GM21423 (cell line): ENCODE data around the gene STAT1.
"Not testable (repeated sequence)": the region's sequence is repeated elsewhere in the genome, so short reads cannot be mapped to it uniquely, and the experiment has no call there.

Source experiments
- ATAC-seq: cut with Tn5 transposase; IDR thresholded peaks from one replicate; pipeline ENCODE4 v1.9.1; 2021; ENCODE audit warnings: mild to moderate bottlenecking, moderate library complexity; ENCODE audit not compliant: unreplicated experiment

Gene STAT1

DNA sequence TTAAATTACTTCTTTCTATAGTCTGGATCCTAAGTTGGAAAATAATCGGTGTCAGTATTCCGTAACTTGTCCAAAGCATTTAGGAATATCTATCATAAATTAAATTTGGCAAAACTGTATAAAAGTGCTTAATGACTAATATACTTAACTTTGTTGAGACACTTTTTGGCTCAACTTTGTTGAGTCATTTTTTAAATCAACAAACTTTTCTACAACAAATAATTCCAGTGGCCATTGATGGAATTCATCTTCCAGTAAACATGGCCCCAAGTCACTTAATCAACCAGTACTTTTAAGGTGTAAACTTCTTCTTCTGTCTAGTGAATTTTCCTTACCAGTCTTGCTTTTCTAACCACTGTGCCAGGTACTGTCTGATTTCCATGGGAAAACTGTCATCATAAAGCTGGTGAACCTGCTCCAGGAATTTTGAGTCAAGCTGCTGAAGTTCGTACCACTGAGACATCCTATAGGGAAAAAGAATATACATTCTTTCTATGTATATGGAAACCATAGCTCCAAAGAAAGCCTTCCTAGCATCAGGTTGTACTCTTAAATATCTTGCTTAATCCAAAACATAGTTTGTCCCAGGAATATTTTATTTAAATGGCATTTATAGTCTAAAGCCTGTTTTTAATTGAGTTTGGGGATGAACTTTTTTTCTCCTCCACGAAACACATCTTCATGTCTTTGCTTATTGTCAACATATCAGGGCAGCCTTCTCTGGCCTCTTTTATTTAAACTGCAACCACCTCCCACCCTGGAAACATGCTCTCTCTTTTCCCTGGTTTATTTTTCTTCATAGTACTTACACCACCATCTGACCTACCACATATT lies 4.2 kb downstream of the STAT1 start:
- ATAC-seq = no peak

DNA sequence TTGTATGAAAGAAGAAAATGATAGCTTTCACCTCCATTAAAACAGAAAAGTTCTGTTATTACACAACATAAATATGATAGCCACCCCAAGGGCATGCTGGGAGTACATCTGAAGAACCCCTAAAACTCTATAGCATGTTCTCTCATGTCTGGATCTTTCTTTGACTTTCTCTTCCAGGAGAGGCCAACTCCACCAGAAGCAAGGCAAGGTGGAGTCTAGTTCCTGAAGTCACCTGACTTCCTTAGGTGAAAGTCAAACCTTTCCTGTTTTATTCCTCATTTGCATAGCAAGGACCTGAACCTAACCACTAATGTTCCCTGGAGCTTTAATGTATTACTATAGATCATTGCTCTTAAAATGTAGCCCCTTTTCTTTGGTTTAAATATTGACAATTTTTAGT lies 5.7 kb downstream of the STAT1 start:
- no peak for ATAC-seq

DNA sequence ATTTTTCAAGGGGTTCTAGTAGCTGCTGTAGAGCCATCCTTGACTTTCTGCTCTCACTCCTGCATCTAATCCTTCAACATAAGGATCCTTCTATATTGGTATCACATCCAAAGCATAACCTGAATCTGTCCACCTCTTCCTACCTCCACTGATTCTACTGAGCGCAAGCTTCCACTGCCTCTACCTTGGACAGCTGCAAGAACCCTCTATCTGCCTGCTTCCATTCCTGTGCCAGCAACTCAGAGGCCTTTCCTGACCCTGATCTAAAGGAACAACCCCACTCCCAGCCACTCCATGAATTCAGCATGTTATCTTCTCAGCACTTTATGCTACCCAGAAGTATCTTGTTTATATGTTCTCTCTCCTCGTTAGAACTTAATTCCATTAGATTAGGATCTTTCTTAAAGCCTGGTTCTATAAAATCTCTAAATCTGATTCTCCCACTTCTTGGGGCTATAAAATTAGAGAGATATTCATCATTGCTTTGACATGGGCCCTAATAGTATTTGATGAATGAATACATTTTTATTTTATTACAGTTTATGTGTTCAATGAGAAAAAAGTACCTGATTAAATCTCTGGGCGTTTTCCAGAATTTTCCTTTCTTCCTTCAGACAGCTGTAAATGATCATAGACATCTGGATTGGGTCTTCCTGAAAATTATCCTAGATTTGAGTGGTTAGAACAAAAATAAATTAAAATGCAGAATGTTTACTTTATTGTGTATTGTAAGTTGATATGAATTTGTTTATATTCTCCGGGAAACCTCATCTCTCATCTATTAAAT lies 6.8 kb downstream of the STAT1 start:
- no peak for ATAC-seq

DNA sequence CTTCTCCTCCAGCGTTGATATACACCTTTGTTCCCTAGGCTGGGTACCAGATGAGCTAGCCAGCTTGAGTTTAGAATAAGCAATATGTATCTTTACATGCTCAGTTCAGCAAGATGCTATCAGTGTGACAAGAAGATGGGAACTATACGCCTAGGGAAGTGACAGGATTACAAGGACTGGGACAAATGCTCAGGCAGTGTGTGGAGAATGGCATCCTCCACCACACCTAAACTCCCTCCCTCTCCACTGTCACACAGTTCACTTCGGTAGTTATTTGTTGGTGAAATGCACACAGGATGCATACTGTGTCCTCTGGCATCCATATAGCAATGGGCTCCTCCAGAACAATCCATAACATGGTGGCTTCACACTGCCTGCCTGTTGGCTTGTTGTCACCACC lies 7.7 kb downstream of the STAT1 start:
- ATAC-seq = no peak

DNA sequence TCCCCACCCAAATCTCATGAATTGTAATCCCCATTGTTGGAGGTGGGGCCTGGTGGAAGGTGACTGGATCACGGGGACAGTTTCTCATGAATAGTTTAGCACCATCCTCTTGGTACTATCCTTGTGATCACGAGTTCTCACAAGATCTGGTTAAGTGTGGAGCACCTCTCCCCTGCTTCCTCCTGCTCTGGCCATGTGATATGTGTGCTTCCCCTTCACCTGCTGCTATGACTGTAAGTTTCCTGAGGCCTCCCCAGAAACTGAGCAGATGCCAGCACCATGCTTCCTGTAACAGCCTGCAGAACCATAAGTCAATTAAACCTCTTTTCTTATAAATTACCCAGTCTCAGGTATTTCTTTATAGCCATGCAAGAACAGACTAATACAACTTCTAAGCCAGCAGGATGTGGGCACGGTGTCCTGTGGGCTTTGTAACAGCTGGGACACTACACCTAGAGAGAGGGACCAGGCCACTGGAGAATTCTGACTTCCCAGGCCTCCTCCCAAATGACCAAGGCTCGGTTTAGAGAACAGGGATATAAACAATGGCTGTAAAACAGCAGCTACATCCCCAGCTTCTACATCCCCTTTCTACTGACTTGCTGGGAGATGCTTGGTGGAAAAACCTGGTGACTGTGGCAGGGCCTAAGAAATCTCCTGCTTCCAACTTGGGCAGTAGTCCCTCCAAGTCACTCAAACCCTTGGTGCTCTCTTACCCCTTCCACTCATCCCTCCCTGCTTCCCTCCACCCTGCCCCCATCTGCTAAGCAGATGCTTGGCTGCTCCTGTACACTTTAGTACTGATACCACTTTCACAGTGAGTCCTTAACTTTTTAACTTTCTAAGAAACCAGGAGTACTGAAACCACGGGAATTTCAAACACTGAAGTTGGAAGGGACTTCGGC lies 10.3 kb downstream of the STAT1 start:
- no peak for ATAC-seq

DNA sequence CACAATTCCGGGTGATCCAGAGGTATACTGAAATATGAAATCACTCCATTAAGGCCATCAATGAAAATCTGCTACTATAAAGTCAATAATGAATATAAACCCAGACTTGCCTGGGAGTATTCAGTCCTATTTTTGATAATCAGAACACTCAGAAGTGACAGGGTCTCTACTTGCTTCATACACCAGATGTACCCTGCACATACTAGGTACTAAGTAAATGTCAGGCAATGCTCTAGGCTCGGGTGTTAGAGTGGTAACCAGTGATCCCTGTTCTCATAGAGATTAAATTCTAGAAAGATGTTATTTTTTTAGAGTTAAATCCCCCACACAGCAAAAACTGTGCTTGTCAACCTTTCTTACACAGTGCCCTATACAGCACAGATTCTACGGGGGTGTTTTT lies 12.3 kb downstream of the STAT1 start:
- no peak for ATAC-seq

DNA sequence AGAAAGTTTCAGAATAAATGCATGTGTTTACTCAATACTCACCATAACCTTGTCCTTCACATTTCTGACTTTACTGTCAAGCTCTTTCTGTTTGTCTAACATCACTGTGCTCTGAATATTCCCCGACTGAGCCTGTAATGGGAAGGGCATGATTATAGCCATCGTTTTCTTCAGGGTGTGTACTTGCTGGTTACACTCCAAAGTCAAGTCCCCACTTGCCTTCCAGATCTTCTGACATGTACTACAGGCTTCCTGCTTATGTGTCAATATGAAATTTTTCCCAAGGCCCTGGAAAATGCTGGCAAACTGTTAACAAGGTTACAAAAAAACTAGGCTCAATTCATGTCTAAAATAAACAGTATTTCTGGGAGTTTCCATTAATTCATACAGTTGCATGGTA lies 12.9 kb downstream of the STAT1 start:
- ATAC-seq = no peak

DNA sequence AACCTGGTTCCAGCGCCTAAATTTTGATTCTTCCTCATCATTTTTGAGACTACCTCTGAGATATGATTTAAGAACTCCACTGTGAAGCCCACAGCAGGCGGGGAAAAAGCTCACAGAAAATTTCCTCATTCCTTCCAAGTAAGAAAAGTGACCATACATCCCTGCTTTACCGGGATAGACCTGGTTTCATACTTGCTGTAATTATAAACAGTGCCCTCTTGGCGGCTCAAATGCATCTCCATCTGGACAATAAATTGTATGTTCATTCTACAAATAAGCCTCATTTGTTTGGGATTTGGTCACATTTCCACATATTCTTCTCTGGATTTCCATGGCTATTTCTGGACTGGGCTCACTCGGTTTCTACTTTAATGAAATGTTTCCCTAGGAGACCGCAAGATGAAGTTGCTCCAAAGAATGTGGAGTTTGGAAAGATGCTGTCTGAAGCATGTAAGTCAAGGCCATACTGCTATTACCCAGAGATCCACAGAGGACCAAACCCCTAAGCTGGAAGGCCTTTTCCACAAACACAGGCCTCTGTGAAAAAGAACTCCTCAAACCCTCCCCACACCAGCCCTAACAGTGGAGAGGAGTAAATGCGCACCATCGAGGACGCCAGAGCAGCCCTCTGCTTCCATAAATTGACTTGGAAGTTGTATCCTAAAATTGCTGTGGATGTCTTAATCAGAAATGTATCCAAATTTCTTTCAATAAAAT lies 13.9 kb downstream of the STAT1 start:
- no peak for ATAC-seq

DNA sequence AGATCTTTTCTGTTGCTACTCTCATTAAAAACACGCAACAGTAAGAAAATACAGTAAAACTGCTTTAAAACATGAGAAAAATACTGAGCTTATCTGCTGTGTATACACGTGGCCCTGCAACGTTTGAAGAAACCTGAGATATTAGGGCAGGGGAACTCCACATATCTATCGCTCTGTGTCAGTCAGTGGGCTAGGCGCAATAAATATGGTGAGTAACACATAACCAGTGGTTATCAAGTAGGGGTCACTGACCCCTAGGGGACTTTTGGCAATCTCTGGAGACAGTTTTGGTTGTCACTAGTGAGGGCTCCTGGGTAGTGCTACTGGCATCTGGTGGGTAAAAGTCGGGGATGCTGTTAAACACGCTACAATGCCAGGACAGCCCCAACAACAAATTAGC lies 14.9 kb downstream of the STAT1 start:
- no peak for ATAC-seq

DNA sequence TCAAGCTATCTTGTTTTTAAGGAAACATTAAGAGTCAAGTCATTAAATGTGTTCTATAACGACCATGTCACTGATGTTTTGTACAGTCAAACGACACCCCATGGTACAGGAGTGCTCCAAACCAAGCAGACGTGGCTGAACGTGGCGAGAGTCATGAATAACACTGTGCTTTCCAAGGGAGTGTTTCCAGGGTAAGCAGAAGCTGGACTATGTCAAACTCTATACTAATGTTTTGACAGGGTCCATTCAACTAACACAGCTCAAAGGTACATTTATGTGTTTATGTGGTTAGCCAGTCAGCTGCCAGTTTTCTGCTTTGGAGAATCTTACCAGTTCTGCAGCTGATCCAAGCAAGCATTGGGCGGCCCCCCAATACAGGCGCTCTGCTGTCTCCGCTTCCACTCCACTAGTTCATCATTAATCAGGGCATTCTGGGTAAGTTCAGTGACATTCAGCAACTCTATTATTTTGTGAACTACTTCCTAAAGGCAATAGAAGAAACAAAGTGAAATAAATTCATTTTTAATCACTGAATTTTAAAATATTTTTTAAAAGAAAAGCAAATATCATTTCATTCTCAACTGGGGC lies 16.4 kb downstream of the STAT1 start:
- no peak for ATAC-seq

DNA sequence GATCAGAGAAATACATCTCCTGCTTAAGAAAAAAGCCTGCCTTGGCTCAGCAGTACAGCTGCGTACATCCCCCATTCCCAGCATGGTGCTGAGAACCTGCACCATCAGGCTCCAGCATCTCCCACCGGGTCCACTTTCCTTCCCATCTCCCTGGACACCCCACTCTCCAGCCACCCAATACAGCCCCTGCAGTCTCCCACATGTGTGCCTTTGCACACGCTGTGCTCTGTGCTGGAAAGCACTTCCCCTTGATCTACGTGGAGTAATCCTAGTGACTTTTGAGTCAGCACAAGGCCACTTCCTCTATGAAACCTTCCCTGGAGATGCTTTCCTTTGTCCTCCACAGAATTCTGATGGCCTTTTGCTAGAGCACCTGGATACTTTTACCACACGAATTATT lies 17.0 kb downstream of the STAT1 start:
- no peak for ATAC-seq

DNA sequence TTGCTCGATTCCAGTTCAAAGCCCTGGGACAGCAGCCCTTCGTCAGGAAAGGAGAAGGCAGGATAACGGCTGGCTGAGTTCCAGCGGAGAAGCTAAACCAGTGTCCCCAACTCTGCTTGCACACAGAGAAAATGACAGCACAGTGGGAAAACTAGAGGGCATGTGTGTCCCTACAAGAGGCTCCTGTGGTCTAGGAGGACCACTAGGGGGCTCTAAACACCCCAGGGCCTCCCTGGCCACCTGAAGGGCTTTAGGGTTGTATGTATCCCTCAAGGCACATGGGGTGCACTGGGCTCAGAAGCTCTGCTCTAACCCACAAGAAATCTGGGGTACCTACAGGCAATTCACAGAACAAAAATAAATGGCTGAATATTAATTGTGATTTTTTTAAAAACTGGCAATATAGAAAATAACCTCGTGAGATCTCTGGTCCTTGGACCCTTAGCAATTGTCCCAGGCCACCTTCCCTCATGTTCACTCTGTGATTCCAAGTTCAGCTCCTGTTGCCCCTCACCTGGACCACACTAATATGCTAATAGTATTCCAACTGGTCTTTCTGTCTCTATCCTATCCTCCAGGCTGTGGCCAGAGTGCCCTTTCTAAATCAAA lies 17.5 kb downstream of the STAT1 start:
- ATAC-seq = peak; percentile 46

DNA sequence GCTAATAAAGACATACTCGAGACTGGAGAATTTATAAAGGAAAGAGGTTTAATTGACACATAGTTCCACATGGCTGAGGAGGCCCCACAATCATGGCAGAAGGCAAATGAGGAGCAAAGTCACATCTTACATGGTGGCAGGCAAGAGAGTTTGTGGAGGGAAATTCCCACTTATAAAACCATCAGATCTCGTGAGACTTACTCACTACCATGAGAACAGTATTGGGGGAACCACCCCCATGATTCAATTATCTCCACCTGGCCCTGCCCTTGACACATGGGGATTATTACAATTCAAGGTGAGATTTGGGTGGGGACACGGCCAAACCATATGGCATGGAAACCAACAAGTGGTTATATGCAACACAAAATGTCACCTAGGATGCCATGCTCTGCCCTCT lies 18.7 kb downstream of the STAT1 start:
- ATAC-seq = not testable (repeated sequence)

DNA sequence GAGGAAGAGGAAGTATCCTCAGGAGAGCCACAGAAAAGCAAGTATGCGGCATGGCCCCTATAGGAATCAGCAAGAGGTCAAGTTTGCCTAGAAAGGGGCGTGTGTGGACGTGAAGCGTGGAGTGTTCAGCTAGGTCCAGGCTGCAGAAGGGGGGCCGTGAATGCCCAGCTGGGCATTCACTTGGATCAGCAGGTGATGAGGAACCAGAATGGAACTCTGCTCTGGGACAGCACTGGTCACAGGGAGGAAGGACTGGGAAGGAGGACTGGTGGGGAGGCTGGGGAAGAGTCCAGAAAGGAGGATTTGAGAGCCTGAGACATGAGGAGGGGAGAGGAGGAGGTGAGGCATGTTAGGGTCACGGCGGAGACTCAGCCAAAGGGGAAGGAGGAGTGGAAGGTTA lies 19.8 kb downstream of the STAT1 start:
- no peak for ATAC-seq

DNA sequence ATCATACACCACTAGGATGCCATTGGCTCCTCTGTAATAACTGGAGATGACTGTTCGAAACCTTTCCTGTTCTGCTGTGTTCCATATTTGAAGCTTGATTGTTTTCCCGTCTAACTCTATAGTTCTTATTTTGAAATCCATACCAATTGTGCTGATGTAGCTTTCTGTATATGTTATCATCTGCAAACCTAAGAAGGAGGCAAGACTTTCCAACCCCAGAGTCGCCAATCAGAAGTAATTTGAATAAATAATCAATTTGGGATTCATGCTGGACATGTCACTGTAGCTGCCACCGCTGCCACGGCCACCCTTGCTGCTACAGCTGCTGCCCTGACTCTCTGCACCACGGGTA lies 20.7 kb downstream of the STAT1 start:
- ATAC-seq = no peak

DNA sequence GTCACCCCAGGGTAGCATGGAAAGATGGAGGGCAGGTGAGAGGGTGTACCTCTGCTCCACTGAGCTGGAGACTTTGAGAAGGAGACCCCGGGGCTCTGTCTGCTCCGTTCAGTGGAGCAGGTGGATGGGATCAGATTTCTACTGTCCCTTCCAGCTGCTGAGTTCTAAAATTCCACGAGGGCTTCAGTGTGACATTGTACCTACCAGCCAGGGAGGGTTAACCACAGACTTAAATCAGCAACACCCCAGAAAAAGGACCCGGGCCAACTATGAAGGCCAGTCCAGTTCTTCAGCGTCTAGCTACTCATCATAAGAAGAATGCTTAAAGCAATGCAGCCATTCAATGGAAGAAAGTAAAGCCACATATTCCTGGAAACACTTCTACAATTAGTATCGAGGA lies 23.8 kb downstream of the STAT1 start:
- ATAC-seq = no peak

DNA sequence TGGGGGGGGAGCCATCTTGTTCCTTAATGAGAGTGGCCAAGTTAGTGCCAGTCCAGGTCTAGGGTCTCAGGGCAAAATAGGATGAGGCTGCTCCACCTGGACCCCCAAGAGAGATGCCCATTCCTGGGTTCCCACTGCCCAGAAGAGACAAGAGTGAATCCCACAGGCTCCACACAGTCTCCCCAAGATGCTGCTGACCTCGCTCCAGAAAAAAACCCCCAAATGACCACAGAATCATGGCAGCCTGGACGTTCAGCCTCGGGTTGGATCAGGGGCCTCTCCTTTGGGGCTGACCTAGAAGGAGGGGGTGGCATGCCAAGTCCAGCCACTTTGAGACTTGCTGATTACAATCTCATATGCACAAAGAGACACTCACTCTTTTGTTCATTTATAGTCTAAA lies 25.1 kb downstream of the STAT1 start:
- ATAC-seq = no peak

DNA sequence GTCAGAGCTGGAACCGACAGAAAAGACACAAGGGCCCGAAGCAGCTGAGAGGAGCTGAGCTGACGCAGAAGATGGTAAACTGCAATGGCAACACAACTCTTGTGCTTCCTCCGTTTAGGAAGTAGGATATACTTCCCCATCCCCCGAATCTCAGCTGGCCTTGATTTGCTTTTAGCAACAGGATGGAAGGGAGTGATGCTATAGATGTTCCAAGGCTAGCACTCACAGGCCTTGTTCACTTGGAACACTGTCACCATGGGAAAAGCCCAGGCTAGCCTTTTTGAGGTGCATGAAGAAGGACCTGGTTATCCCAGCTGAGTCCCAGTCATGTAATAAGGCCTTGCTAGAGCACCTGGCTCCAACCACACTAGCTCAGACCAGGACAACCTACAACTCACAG lies 26.0 kb downstream of the STAT1 start:
- ATAC-seq = no peak

DNA sequence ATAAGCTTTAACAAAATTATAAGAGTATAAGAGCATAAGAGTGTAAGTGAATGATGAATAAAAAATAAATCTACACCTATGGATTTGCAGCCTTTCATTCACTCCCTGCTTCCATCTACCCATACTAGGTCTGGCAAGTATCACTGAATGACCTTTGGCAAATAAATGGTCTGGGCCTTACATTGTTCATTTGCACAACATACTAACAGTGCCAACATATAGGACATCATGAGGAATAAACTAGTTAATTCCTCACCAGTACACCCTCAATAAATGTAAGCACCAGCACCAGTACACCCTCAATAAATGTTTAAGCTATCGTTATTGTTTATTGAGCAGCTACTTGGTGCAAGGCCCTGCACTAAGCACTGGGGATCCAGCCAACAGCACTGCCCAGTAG lies 26.9 kb downstream of the STAT1 start:
- no peak for ATAC-seq
